GM12874 (cell line): Measurements from ENCODE around the gene ANKRD11.

ENCODE experiments used
- CTCF ChIP-seq: IDR thresholded peaks from 2 replicates; pipeline ENCODE4 v1.5.1; 2011; ENCODE audit warnings: low read depth, mild to moderate bottlenecking, control low read depth, low read length, moderate library complexity; ENCODE audit not compliant: insufficient read depth

Gene ANKRD11

GRCh38 chr16:89371968-89372634 is 118.3 kb downstream of the ANKRD11 start:
- TF ChIP-seq CTCF, result no peak

DNA sequence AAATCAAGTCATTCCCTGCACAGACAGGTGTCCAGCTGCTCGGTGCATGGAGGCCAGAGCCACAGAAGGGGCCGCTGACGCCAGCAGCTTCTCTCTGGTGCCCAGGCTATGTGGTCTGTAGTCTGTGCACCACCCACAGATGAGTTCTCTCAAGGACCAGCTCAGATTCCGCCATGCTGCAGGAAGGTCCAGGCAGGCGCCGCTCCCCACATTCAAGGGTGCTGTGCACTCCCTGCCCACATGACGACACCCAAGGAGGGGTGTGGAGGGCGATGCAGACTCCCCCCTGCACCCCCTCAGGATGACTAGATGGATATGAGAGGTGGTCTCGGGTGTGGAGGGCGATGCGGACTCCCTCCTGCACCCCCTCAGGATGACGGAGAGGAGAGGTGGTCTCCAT is 119.0 kb downstream of the ANKRD11 start:
- TF ChIP-seq CTCF, result no peak

DNA sequence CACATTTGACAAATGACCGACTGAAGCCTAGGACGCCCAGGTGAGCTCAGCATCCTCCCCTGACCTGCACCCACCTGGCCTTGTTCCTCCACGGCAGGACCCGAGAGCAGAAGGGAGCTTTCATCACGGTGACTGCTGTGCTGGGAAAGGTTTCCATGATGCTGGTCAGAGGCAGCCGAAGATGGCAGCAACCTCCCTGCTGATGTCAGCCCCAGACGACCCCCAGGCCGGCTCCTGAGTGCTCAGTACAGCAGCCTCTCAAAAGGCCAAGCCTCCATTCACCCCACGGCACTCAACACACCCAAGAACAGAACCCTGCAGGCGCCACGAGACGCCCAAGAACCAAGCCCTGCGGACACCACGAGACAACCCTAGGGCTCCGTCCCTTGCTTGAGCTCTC is 119.8 kb downstream of the ANKRD11 start:
- TF ChIP-seq CTCF, result no peak

- no peak for TF ChIP-seq CTCF
Observed at GRCh38 chr16:89370081-89370511, 120.3 kb downstream of the ANKRD11 start.

DNA sequence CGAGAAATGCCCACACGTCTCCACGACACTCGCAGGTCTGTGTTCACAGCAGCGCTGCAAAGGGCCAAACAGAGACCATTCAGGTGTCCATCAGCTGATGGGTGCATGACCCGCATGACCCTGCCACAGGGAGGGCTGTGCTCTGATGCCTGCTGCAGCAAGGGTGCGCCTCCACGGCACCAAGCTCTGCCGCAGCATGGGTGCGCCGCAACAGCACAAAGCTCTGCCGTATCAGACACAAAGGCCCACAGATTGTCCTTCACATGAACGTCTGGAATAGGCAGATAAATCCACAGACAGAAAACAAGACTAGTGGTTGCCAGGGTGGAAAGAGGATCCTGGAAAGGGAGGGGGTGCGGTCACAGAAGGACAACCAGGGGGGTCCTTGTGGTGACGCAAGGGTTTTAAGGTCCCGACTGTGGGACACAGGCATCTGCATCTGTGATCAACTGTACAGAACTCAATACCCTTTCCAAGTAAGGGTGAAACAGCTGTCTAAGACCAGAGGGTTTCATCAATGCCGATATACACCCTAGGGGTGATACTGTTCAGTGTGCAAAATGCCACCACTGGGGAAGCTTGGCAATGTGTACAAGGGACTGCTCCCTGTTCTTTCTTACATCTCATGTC is 121.0 kb downstream of the ANKRD11 start:
- TF ChIP-seq CTCF, result no peak

GRCh38 chr16:89368604-89369249 is 121.6 kb downstream of the ANKRD11 start:
- no peak for TF ChIP-seq CTCF

DNA sequence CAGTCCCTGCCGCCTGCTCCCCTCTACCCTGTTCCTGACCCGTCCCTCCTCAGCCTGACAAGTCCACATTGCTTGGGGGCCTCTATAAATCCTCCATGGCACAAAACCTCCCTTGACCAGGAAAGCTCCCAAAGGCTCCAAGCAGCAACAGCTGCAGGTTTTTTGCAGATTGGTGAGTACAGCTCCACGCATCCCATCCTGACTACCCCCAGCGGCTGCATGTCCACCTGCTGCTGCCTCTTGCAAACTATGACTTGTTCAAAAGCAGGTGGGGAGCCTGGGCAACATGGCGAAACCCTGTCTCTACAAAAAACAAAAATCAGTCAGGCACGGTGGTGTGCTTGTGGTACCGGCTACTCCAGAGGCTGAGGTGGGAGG is 122.8 kb downstream of the ANKRD11 start:
- no peak for TF ChIP-seq CTCF
